ENCODE measurements around the gene ANGPTL5. TPM values are rescaled to one million over a fixed set of nuclear protein-coding genes. Genes with fewer than 3 reads are reported as not detected.

ANGPTL5 gene
- total RNA-seq, 1 donor from 2014 or later = 0.23 TPM

DNA sequence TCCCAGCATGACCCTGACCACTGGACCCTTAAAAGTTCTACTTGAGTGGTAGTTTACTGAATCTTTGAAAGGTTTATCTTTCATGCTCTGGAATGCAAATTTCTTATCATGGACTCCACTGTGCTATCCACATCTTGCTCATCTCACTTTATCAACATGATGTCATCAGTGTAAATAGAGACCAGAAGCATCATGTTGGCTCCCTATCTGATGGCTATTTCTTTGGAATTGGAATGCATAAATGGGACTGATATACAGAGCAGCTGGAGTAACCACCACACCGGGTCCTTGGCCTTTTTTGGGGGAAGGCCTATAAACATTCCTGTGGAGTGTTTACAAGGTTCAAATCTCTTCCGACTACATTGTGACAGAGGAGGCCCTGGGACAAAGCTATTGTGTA lies 75.6 kb downstream of the ANGPTL5 start:
- intact Hi-C loops (cut with DNase I) = no loop called here
- H3K9me3 ChIP-seq = no peaks in the 10 kb centered on the region
- ATAC-seq = no peak
- no peak overlapping the region for H3K4me3 ChIP-seq
- DNase-seq = no peak
- H3K36me3 ChIP-seq = no peaks in the 10 kb centered on the region
- no peaks in the 10 kb centered on the region for H3K4me1 ChIP-seq
- H3K27me3 ChIP-seq = no peaks in the 10 kb centered on the region
- TF ChIP-seq, protein P1, sequence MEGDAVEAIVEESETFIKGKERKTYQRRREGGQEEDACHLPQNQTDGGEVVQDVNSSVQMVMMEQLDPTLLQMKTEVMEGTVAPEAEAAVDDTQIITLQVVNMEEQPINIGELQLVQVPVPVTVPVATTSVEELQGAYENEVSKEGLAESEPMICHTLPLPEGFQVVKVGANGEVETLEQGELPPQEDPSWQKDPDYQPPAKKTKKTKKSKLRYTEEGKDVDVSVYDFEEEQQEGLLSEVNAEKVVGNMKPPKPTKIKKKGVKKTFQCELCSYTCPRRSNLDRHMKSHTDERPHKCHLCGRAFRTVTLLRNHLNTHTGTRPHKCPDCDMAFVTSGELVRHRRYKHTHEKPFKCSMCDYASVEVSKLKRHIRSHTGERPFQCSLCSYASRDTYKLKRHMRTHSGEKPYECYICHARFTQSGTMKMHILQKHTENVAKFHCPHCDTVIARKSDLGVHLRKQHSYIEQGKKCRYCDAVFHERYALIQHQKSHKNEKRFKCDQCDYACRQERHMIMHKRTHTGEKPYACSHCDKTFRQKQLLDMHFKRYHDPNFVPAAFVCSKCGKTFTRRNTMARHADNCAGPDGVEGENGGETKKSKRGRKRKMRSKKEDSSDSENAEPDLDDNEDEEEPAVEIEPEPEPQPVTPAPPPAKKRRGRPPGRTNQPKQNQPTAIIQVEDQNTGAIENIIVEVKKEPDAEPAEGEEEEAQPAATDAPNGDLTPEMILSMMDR (IDR thresholded peaks at IDR 0.05) = no peak
- H3K27ac ChIP-seq = no peak overlapping the region

Other genes starting within 250 kb of the ANGPTL5 start
- gene CEP126, start 1.5 kb downstream of the ANGPTL5 start, total RNA-seq = 4.3 TPM
- gene CFAP300, start 130.9 kb upstream of the ANGPTL5 start, total RNA-seq = 2.3 TPM
- 127 TPM for gene YAP1, start 193.9 kb upstream of the ANGPTL5 start, total RNA-seq

Data from upper lobe of right lung (tissue), 1 donor.